Immature natural killer cell (primary cell): ENCODE data around the gene WBP2NL. TPM values are rescaled to one million over a fixed set of nuclear protein-coding genes. Genes with fewer than 3 reads are reported as not detected.
A peak's percentile ranks its signal among the peaks of the same experiment; 100 is the strongest.

ENCODE experiments used
- DNase-seq, 3 donors: peaks; one replicate each; pipeline ENCODE4 v3.0.0; 2022; ENCODE audit warnings: mixed read lengths in 1 of 3
- H3K27ac Mint-ChIP-seq, 6 donors: one replicate each; pipeline ENCODE4 v1.8.0; 2020; ENCODE audit warnings: mixed read lengths in 6 of 6, mild to moderate bottlenecking in 5 of 6, inconsistent platforms in 4 of 6, moderate library complexity in 3 of 6
- H3K27me3 Mint-ChIP-seq, 3 donors: one replicate each; pipeline ENCODE4 v1.8.0; 2020 to 2021; ENCODE audit warnings: low read depth in 3 of 3, mild to moderate bottlenecking in 3 of 3, mixed read lengths in 3 of 3, moderate library complexity in 3 of 3, inconsistent platforms in 1 of 3
- H3K36me3 Mint-ChIP-seq, 3 donors: one replicate each; pipeline ENCODE4 v1.8.0; 2020; ENCODE audit warnings: mixed read lengths in 3 of 3, inconsistent platforms in 2 of 3, mild to moderate bottlenecking in 2 of 3
- H3K4me1 Mint-ChIP-seq, 2 donors: one replicate each; pipeline ENCODE4 v1.8.0; 2020; ENCODE audit warnings: inconsistent platforms in 2 of 2, mild to moderate bottlenecking in 2 of 2, mixed read lengths in 2 of 2, moderate library complexity in 1 of 2
- H3K4me3 Mint-ChIP-seq, 5 donors: one replicate each; pipeline ENCODE4 v1.8.0; 2020; ENCODE audit warnings: mild to moderate bottlenecking in 5 of 5, mixed read lengths in 5 of 5, inconsistent platforms in 3 of 5, moderate library complexity in 3 of 5
- H3K9me3 Mint-ChIP-seq, 6 donors: one replicate each; pipeline ENCODE4 v1.8.0; 2020; ENCODE audit warnings: mild to moderate bottlenecking in 6 of 6, mixed read lengths in 6 of 6, inconsistent platforms in 4 of 6, moderate library complexity in 3 of 6
- polyA plus RNA-seq, 3 donors: library from polyadenylated mRNA; unstranded; fragments of 300-500 nt; fragmentation: Illumina TruSeq; gene quantifications; one replicate each; pipeline ENCODE4 v1.2.3, GENCODE V29; 2021

WBP2NL gene
- polyA plus RNA-seq, 3 donors from 2014 or later, result 0.16 to 0.62 TPM; not detected in 1

- Mint-ChIP-seq H3K4me3 (no peak overlapping the region), H3K36me3 (peaks cover 0 to 9% (median 0%) of the 10 kb centered on the region in 3 donors), H3K27me3 (peaks cover 0 to 1% (median 0%) of the 10 kb centered on the region in 3 donors), H3K4me1 (peaks cover 0 to 3% of the 10 kb centered on the region in 2 donors), H3K9me3 (no peaks in the 10 kb centered on the region), H3K27ac (no peak overlapping the region)
- DNase-seq, result no peak
Observed at GRCh38 chr22:42025421-42025820, 26.8 kb downstream of the WBP2NL start.

GRCh38 chr22:42026705-42027104 lies 28.1 kb downstream of the WBP2NL start:
- H3K27ac Mint-ChIP-seq, result no peak overlapping the region
- peaks cover 0 to 1% (median 0%) of the 10 kb centered on the region in 3 donors for H3K27me3 Mint-ChIP-seq
- H3K4me3 Mint-ChIP-seq, result no peak overlapping the region
- DNase-seq, result no peak
- no peaks in the 10 kb centered on the region for H3K9me3 Mint-ChIP-seq
- H3K4me1 Mint-ChIP-seq, result peaks cover 0 to 3% of the 10 kb centered on the region in 2 donors
- peaks cover 0 to 12% (median 0%) of the 10 kb centered on the region in 3 donors for H3K36me3 Mint-ChIP-seq

- Mint-ChIP-seq H3K4me1 (no peaks in the 10 kb centered on the region), H3K27me3 (peaks cover 0 to 3% (median 2%) of the 10 kb centered on the region in 3 donors), H3K27ac (no peak overlapping the region), H3K4me3 (no peak overlapping the region), H3K9me3 (peaks cover 0 to 8% (median 0%) of the 10 kb centered on the region in 6 donors), H3K36me3 (peaks cover 3 to 5% (median 3%) of the 10 kb centered on the region in 3 donors)
- no peak for DNase-seq
Observed at GRCh38 chr22:42033263-42034181, 34.9 kb downstream of the WBP2NL start.

- Mint-ChIP-seq H3K9me3 (peaks cover 0 to 8% (median 0%) of the 10 kb centered on the region in 6 donors), H3K4me1 (no peaks in the 10 kb centered on the region), H3K36me3 (peaks cover 3 to 5% (median 3%) of the 10 kb centered on the region in 3 donors), H3K27me3 (peaks cover 0 to 3% (median 2%) of the 10 kb centered on the region in 3 donors), H3K27ac (no peak overlapping the region), H3K4me3 (no peak overlapping the region)
- DNase-seq, result no peak
Observed at GRCh38 chr22:42035256-42035655, 36.7 kb downstream of the WBP2NL start.

- Mint-ChIP-seq H3K4me3 (no peak overlapping the region), H3K27ac (no peak overlapping the region), H3K27me3 (peaks cover 1 to 6% (median 1%) of the 10 kb centered on the region in 3 donors), H3K4me1 (no peaks in the 10 kb centered on the region), H3K36me3 (peaks cover 12 to 27% (median 18%) of the 10 kb centered on the region in 3 donors), H3K9me3 (peaks cover 3 to 24% (median 8%) of the 10 kb centered on the region in 6 donors)
- no peak for DNase-seq
Observed at GRCh38 chr22:42039271-42039670, 40.7 kb downstream of the WBP2NL start.

- Mint-ChIP-seq H3K4me3 (no peak overlapping the region), H3K27me3 (peaks cover 1 to 6% (median 1%) of the 10 kb centered on the region in 3 donors), H3K4me1 (no peaks in the 10 kb centered on the region), H3K36me3 (peaks cover 12 to 23% (median 18%) of the 10 kb centered on the region in 3 donors), H3K27ac (no peak overlapping the region), H3K9me3 (peaks cover 3 to 24% (median 8%) of the 10 kb centered on the region in 6 donors)
- DNase-seq, result no peak
Observed at GRCh38 chr22:42041784-42042183, 43.2 kb downstream of the WBP2NL start.

- H3K27ac Mint-ChIP-seq, result no peak overlapping the region
- no peak overlapping the region for H3K4me3 Mint-ChIP-seq
- H3K36me3 Mint-ChIP-seq, result no peaks in the 10 kb centered on the region
- no peaks in the 10 kb centered on the region for H3K4me1 Mint-ChIP-seq
- H3K9me3 Mint-ChIP-seq, result no peaks in the 10 kb centered on the region
- H3K27me3 Mint-ChIP-seq, result peaks cover 0 to 1% (median 0%) of the 10 kb centered on the region in 3 donors
- DNase-seq, result no peak
Observed at GRCh38 chr22:42050641-42051180, 52.1 kb downstream of the WBP2NL start.

GRCh38 chr22:42052765-42053164 lies 54.2 kb downstream of the WBP2NL start:
- H3K27me3 Mint-ChIP-seq, result peaks cover 0 to 1% (median 0%) of the 10 kb centered on the region in 3 donors
- DNase-seq, result no peak
- no peak overlapping the region for H3K27ac Mint-ChIP-seq
- no peaks in the 10 kb centered on the region for H3K4me1 Mint-ChIP-seq
- peaks cover 7 to 12% (median 8%) of the 10 kb centered on the region in 3 donors for H3K36me3 Mint-ChIP-seq
- peaks cover 3 to 15% (median 8%) of the 10 kb centered on the region in 6 donors for H3K9me3 Mint-ChIP-seq
- no peak overlapping the region for H3K4me3 Mint-ChIP-seq

- Mint-ChIP-seq H3K9me3 (peaks cover 3 to 18% (median 8%) of the 10 kb centered on the region in 6 donors), H3K27me3 (peaks cover 0 to 1% (median 0%) of the 10 kb centered on the region in 3 donors), H3K36me3 (peaks cover 19 to 30% (median 21%) of the 10 kb centered on the region in 3 donors), H3K27ac (no peak overlapping the region), H3K4me3 (no peak overlapping the region), H3K4me1 (no peaks in the 10 kb centered on the region)
- no peak for DNase-seq
Observed at GRCh38 chr22:42056757-42057511, 58.3 kb downstream of the WBP2NL start.

- DNase-seq, result no peak
- Mint-ChIP-seq H3K36me3 (peaks cover 19 to 34% (median 30%) of the 10 kb centered on the region in 3 donors), H3K4me1 (no peaks in the 10 kb centered on the region), H3K9me3 (peaks cover 4 to 18% (median 8%) of the 10 kb centered on the region in 6 donors), H3K27ac (no peak overlapping the region), H3K4me3 (no peak overlapping the region), H3K27me3 (no peaks in the 10 kb centered on the region)
Observed at GRCh38 chr22:42060489-42060888, 61.9 kb downstream of the WBP2NL start.

GRCh38 chr22:42061041-42061440 lies 62.5 kb downstream of the WBP2NL start:
- H3K9me3 Mint-ChIP-seq, result peaks cover 4 to 18% (median 8%) of the 10 kb centered on the region in 6 donors
- H3K27ac Mint-ChIP-seq, result peak overlapping the region in 1 of 6 donors; percentile 66
- no peaks in the 10 kb centered on the region for H3K4me1 Mint-ChIP-seq
- no peaks in the 10 kb centered on the region for H3K27me3 Mint-ChIP-seq
- no peak overlapping the region for H3K4me3 Mint-ChIP-seq
- no peak for DNase-seq
- peaks cover 19 to 36% (median 30%) of the 10 kb centered on the region in 3 donors for H3K36me3 Mint-ChIP-seq

GRCh38 chr22:42062506-42063170 lies 64.0 kb downstream of the WBP2NL start:
- no peak for DNase-seq
- peaks cover 11 to 32% (median 21%) of the 10 kb centered on the region in 3 donors for H3K36me3 Mint-ChIP-seq
- no peak overlapping the region for H3K4me3 Mint-ChIP-seq
- peak overlapping the region in 1 of 6 donors; percentile 27 for H3K27ac Mint-ChIP-seq
- H3K4me1 Mint-ChIP-seq, result no peaks in the 10 kb centered on the region
- H3K27me3 Mint-ChIP-seq, result no peaks in the 10 kb centered on the region
- peaks cover 0 to 4% (median 0%) of the 10 kb centered on the region in 6 donors for H3K9me3 Mint-ChIP-seq

- H3K27me3 Mint-ChIP-seq, result no peaks in the 10 kb centered on the region
- H3K36me3 Mint-ChIP-seq, result peaks cover 0 to 21% (median 8%) of the 10 kb centered on the region in 3 donors
- no peak overlapping the region for H3K4me3 Mint-ChIP-seq
- DNase-seq, result no peak
- no peak overlapping the region for H3K27ac Mint-ChIP-seq
- H3K4me1 Mint-ChIP-seq, result peaks cover 0 to 6% of the 10 kb centered on the region in 2 donors
- peaks cover 0 to 1% (median 0%) of the 10 kb centered on the region in 6 donors for H3K9me3 Mint-ChIP-seq
Observed at GRCh38 chr22:42064629-42065028, 66.0 kb downstream of the WBP2NL start.
